Measurements from ENCODE around the gene HDAC10.
"Not testable (repeated sequence)": the region's sequence is repeated elsewhere in the genome, so short reads cannot be mapped to it uniquely, and the experiment has no call there.

The HDAC10 gene

DNA sequence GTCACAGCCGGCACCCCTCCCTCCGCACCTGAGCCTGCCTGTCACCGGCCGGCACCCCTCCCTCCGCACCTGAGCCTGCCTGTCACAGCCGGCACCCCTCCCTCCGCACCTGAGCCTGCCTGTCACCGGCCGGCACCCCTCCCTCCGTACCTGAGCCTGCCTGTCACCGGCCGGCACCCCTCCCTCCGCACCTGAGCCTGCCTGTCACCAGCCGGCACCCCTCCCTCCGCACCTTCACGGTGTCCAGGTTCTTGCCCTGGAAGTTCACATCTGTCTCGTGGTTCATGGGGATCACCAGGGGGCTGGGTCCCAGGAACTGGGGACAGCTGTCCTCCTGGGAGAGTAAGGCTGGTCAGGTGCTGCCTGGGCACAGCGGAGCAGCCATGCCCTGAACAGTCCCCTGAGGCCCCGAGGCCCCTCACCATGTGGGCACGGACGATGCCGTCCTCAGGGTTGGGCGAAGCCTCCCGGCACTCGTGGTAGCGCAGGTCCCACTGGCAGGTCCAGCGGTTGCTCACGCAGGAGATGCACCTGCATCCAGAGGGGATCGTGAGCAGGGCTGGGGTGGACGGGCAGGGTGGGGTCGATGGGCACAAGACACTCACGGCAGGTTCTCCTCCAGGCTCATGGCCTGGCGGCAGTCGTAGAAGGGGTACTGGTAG is 34.6 kb upstream of the HDAC10 start:
- no peak for DNase-seq (ENCODE audit: low spot score)

DNA sequence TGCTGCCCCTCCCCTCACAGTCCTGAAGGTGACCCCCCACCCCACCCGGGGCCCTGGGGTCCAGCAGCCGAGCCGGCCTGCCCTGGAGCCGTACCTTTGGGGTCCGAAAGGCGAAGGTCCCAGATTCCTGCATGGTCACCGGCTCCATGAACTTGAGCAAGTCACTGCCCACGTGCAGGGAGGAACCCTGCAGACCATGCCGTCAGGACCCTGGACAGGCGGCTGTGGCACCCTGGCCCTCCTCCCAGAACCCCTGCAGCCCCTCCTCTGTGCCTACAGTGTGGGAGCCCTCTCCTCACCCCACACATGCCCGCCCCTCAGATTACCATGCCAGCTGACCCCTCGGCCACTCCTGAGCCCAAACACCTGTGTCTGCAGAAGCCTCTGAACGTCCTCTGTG is 33.4 kb upstream of the HDAC10 start:
- DNase-seq (ENCODE audit: low spot score): no peak

DNA sequence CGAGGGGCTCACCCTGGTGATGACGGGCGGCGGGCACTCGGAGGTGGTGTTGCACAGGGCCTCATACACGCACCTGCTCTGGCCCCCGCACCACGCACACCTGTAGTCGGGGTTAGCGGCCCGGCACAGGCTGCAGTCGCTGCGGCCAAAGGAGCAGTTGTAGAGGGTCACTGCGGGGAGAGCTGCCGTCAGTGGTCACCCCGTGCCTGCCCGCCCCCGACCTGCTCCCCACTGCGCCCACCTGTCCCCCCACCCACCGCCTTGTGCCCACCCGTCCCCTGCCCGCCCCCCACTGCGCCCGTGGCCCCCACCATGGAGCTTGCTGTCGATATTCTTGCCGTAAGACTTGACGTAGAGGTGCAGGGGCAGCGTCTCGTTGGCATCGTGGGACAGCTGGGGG is 32.8 kb upstream of the HDAC10 start:
- no peak for DNase-seq (ENCODE audit: low spot score)

DNA sequence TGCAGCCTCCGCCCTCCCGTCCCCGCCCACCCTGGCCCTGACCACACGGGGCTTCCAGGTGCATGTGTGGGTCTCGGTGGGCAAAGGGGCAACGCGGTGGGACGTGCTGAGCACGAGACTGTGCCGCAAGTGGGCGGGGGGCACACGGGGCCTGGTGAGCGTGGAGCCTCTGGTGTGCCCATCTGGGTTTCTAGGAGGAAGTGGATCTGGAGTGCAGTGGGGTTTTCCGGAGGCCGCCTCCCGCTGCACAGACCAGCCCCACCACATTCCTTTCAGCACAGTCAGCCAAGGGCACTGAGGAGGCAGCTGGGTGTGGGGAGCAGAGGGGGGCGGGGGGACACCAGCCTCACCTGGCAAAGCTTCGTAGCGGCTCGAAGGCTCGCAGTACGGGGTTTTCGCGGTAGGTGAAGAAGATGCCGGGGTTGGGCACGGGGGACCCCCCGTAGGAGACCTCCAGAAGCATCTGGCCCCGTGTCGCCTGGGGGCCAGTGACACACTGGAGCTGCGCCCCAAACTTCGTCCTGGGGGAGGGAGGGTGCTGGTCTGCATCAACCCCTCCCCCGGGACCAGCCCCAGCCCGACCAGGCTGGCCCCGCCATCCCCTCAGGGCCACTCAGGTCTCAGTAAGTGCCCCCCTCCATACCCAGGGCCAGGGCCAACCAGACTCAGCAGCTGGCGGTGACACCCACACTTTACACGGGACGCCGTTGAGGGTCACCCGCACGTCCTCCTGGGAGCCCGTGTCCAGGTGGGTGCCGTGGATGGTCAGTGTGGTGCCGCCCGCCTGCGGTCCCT is 31.5 kb upstream of the HDAC10 start:
- no peak for DNase-seq (ENCODE audit: low spot score)

DNA sequence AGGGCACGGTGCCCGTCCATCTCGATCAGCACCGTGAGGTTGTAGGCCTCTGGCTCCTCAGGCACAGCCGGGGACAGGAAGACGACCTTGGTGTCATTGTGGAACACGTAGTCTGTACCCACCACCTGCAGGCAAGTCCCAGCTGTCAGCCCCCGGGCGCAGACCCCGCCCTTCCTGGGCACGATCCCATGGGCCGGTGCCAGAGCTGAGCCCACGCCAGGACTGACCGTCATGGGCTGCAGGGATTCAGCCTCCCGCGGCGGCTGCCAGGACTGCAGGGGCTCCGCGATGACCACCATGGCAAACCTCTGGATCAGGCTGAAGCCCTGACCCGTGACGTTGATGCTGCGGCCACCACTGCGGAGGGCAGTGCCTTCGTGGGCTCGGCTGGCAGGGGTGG is 30.9 kb upstream of the HDAC10 start:
- no peak for DNase-seq (ENCODE audit: low spot score)

DNA sequence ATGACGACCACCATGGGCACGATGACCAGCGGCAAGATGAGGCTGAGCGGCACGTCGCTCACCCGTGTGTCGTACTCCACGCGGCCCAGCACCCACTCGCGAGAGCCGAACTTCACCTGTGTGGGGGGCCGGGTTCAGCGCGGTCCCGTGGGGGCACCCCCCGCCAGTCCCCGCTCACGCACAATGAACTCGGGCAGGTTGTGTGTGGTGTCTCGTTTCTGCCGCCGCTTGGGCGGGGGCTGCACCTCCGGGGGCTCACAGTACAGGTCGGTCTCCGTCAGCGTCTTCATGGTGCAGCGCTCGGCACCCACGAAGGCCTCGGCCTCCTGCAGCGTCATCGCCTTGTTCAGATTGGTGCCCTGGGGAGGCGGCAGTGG is 30.3 kb upstream of the HDAC10 start:
- DNase-seq (ENCODE audit: low spot score): no peak

DNA sequence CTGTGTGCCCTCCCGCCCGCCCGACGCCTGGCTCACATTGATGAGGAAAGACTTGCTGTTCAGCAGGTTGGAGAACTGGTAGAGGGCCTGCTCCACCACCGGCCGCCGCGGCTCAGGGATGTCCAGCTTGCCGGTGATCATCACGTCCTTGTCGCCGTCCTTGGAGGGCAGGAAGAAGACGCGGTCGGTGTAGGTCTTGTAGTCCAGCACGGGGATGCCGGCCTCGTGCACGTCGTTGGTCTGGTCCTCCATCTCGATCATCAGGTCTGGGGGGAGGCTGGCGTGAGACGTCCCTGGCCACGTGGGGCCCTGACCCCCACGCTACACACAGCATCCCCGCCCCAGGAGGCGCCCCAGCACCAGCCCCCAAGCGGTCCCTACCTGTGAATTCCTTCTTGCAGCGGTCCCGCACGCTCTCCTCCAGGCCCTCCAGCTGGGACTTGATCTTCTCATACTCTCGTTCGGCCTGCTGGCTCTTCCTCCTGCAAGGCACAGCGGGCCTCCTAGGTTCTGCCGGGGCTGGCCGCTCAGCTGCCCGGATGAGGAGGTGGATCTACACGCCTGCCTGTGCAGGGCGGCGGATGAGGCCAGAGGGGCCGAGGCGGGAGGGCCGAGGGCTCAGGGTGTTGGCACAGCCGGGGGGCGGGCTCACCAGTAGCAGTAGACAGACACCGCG is 29.8 kb upstream of the HDAC10 start:
- no peak for DNase-seq (ENCODE audit: low spot score)

DNA sequence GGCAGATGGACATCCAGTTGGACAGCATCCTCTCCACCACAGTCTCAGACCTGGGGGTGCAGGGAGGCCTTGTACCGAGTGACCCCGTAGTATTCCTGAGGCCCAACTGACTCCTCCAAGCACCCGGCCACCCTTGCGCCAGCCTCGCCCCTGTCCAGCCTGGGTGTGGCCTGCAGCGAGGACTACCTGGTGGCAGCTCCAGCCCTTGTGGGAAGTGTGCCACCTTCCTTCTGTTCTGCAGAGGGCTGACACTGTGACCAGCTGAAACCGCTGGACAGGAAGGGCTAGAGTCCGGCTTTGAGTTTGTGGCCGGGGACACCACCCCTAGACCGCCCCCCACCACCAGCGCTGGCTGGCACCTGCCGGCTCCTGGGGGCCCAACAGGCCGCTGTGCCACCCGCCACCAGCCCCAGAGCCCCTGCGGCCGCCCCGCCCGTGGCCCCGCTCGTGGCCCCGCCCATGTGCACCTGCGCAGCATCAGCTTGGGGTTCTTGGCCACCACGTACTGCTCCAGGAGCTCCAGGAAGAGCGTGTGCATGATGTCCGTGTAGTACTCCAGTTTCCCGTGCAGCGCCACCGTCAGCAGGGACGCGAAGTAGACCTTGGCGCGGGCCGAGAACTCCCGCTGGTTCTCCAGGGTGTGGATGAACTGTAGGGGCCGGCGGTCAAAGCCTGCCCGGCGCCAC is 29.1 kb upstream of the HDAC10 start:
- no peak for DNase-seq (ENCODE audit: low spot score)

DNA sequence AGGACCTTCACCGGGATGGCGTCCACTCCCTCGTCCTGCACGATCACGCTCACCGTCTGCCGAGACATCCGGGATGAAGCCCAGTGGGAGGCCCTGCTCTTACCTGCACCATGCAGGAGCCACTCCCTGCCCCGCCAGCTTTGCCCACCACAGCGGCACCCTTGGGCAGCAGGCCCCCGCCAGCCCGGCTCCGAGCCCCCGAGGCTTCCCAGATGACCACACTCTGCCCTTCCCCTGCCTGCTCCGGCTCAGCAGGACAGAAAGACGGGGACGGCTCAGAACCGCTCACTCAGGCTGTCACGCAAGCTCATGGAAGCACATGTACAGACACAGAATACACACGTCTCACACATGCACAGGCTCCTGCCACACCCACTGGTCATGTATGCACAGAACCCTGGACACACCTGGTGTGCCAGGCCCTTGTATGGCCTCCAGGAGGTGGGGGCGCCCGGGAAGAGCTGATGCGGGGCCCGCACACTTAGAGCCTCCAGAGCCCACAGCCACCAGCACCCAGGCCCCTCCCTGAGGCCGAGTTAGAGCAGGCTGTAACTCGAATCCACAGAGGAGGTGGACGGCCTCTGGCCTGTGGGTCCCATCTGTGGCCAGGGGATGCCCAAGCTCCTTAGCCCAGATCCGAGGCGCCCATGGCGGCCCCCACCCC is 28.0 kb upstream of the HDAC10 start:
- DNase-seq (ENCODE audit: low spot score): no peak

DNA sequence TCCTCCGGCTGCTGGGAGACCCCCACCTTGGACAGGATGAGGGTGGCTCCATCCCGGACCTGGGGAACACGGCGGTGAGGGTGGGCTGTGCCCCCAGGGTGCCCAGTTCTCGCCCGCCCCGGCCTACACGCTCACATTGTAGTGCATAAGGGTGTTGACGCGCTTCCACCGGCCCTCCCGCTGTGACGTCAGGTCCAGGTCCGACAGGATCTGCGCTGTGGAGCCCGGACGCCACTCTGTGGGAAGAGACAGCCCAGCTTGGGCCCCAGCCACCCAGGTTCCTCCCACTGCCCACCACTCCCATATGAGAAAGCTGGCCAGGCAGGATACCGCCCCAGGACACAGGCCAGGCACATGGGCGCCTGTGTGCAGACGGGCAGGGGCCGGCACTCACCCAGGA is 27.4 kb upstream of the HDAC10 start:
- DNase-seq (ENCODE audit: low spot score): no peak

DNA sequence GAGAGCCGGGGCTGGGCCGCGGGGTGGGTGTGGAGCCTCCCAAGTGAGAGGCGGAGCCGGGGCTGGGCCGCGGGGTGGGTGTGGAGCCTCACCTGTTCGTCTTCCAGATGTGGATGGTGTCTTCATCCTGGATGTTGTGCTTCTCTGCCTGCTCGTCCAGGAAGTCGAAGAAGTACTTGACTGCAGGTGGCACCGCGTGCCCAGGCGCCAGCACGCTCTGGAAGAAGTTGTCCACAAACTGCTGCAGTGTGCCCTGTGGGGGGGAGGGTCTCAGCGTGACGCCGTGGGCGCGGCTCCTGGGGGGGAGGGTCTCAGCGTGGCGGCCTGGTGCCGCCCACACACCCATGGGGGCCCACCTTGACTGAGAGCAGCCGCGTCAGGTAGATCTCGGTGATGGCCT is 26.7 kb upstream of the HDAC10 start:
- no peak for DNase-seq (ENCODE audit: low spot score)

DNA sequence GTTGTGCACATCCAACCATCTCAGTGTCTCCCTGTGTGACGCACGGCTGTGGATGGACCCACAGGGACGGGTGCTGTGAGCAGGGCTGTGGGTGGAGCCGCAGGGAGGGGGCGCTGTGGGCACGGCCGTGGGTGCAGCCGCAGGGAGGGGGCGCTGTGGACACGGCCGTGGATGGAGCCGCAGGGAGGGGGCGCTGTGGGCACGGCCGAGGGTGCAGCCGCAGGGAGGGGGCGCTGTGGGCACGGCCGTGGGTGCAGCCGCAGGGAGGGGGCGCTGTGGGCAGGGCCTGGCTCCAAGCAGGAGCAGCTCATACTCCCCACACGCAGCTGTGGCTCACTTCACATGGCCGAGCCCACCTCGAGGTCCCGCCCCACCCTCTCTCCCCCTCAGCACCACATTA is 25.1 kb upstream of the HDAC10 start:
- DNase-seq (ENCODE audit: low spot score): peak; percentile 79

DNA sequence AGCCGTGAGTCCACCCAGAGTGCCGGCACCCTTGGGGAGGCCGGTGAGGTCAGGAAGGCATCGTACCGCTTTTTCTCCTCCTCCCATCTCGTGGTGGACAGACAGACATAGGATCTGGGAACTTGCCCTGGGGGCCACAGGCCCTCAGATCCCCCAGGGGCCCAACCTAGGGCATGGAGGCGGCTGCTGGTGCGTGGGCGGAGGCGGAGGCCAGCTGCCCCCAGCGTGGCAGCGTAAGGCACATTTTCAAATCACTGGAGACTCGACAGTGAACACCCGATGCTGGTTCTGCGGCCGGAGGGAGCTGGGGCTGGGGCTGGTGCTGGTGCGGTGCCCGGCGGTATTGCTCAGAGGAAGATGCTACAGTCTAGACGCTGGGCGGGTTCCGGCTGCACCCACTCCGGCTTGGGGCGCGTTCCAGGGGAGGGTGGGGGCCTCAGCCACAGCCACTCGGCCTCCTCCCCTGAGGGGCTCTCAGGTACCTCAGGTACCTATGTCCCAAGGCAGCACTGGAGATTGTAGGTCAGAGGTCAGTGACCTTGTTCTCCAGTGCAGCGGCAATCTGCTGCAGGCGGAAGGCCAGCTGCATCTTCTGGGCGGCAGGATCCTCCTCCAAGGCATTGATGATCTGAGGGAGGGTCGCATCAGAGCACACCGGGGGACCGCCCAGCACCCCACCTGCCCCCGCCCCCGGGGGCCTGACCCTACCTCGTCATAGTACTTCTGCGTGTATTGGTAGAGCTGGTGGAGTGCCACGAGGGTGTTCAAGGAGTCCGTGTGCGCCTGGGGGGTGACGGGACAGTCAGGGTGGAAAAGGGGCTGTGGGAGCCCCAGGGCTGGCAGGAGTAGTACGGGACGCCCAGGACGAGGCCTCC is 24.4 kb upstream of the HDAC10 start:
- DNase-seq (ENCODE audit: low spot score): no peak

DNA sequence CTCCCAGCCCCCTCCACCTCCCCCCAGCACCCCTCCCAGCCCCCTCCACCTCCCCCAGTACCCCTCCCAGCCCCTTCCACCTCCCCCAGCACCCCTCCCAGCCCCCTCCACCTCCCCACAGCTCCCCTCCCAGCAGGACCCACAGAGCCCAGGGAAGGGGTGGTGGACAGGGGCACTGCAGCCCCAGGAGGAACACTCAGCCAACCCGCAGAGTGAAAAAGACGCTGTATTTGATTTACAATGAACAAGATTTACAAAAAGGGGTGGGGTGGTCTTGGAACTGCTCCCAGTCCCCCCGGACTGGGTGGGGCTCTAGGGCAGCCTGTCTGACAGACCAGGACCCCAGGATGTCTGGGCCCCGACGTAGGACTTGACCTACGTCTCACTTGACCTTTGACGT is 23.7 kb upstream of the HDAC10 start:
- no peak for DNase-seq (ENCODE audit: low spot score)

DNA sequence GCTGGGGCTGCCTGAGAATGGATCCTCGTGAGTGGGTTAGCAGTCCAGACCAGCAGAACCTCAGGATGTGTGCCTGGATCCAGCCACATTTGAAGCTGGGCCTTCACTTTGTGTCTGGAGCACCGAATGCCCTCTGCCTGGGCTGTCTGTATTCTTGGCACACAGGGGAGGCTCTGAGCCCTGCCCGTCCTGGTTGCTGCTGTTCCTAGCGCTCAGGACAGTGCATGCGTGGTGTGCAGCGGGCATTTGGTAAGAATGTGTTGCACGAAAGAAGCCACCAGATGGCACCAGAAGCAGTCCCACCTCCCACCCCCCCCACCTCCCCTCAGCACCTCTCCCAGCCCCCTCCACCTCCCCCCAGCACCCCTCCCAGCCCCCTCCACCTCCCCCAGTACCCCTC is 23.2 kb upstream of the HDAC10 start:
- no peak for DNase-seq (ENCODE audit: low spot score)

DNA sequence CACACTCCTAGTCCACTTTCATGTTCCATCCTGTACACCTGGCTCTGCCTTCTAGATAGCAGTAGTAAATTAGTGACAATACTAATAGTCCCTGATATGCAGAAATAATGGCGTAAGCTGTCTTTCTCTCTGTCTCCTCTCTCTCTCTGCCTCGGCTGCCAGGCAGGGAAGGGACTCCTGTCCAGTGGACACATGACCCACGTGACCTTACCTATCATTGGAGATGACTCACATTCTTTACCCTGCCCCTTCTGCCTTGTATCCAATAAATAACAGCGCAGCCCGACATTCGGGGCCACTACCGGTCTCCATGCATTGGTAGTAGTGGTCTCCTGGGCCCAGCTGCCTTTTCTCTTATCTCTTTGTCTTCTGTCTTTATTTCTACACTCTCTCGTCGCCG is 22.7 kb upstream of the HDAC10 start:
- DNase-seq (ENCODE audit: low spot score): not testable (repeated sequence)

DNA sequence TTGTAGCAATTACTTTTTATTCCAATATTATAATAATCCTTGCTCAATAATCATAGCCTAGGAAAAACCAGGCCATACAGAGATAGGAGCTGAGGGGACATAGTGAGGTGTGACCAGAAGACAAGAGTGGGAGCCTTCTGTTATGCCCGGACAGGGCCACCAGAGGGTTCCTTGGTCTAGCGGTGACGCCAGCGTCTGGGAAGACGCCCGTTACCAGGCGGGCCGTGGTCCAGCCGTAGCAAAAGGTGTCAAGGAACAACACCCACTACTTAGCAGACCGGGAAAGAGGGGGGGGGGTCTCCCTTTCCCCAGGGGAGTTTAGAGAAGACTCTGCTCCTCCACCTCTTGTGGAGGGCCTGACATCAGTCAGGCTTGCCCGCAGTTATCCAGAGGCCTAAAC is 22.3 kb upstream of the HDAC10 start:
- not testable (repeated sequence) for DNase-seq (ENCODE audit: low spot score)

DNA sequence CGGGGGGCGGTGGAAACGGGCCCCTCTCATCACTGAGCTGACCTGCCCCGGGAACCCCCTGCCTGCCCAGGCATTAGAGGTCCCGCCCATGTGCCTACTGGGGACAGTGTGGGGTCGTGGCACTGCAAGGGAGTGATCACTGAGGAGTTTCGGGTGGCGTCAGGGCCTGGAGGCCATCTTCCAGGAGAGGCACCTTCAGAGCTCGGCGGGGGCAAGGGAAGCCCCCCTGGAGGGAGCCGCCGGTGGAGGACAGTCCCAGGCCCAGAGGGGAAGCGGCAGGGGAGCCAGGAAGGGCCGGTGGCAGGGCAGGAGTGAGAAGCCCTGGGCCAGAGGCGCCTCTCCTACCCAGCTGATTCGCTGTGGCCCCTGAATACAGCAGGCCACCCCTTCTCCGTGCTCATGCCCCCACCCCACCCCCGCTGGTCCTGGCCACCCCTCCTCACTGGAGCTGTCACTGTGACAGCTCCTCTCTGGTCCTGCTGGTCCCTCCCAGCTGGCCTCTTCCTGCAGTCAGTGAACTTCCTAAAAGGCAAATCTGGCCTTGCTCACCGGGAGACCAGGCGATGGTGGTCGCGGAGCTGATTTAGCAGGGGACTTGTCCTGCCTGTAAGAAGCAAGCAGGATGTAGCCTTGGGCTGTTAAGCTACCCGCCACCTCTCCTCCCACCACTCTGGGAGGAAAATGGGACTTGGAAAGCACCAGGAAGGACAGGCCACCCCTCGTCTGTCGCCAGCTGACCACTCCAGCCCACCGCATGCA is 21.2 kb upstream of the HDAC10 start:
- DNase-seq (ENCODE audit: low spot score): no peak

DNA sequence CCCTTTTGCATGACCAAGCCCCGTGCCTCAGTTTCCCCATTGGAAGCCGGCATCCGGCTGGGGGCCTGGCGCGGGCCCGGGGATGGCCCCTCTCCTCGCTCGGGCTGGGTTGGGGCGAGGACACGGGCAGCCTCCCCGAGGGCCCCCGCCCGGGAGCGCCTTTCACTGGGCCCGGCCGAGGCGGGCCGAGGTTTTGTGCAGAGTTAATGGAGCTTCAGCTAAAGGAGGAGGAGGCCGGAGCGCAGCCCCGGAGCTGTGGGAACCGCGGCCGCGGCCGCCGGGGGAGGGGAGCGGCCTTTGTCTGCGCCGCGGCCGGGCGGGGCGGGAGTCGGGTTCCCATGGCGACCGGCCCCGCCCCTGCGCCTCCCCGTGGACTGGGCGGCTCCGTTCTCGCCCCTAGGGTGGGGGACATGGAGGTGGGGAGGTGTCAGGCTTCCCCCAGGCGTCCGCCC is 20.5 kb upstream of the HDAC10 start:
- no peak for DNase-seq (ENCODE audit: low spot score)

DNA sequence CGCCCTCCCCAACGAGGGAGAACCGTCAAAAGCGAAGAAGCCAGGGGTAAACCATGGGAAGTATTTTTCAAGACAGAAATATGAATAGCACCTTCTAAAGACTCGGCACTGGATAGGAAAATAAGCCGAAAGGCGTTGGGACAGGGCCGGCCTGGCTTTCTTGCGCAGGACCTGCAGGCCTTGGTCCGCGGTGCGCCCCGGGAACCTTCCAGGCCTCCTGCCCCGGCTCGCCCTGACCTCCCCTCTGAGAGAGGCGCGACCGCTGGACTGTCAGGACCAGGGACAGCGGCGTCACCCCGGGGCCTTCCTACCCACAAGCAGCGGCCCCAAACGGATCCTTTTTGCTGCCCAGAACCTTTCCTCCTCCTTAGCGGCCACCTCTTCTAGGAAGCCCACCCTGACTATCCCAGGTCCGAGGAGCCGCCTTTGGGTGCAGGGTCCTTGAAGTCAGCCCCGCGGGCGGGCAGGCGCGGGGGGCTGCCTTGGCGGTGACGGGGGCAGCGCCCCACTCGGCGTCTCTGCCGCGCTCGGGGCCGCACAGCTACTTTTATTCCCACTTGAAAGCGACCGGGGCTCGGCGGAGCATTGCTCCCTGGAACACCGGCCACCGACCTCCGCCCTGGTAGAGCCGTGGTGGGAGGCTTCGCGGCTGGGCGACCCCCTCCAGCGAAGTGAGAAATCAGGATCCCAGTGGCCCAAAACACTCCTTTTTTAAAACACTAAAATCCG is 19.8 kb upstream of the HDAC10 start:
- DNase-seq (ENCODE audit: low spot score): no peak
